ENCODE data around the gene AGAP5.

AGAP5 gene

DNA sequence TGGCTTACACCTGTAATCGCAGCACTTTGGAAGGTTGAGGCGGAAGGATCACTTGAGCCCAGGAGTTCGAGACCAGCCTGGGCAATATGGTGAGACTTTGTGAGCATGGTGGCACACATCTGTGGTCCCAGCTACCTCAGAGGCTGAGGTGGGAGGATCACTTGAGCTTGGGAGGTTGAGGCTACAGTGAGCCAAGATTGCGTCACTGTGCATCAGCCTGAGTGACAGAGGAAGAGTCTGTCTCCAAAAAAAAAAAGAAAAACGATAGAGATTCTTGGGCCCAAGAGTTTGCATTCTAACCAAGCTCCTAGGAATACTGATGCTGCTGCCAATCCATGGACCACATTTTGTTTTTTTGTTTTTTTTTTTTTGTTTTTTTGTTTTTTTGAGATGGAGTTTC is 68.7 kb downstream of the AGAP5 start:
- DNase-seq, result no peak

DNA sequence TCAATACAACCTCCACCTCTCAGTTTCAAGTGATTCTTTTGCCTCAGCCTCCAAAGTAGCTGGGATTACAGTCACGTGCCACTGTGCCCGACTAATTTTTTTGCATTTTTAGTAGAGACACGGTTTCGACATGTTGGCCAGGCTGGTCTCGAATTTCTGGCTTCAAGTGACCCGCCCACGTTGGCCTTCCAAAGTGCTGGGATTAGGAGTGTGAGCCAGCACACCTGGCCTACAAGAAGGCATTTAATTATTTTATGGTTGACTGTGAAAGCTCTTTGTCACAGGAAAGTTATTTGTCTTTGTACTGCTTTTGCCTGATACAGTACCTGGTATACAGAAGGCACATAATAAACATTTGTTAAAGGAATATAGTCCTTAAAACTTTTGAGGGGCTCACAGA is 69.5 kb downstream of the AGAP5 start:
- DNase-seq, result no peak

DNA sequence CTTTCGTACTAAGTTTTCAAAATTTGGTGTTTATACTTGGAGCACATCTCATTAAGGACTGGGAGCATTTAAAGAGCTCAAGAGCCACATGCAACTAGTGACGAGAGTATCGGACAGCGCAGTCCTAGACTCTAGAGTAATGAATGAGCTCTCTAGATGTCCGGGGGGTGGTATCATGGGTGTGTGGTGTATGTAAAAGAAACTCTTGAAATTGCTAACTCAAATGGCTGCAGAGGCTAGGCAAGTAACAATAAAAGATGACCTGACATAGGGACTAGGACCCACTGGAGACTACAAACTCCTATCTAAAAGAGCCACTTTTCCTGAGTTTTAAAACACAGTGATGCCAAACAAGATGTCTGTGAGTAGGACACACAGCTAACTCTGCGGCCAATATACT is 70.6 kb downstream of the AGAP5 start:
- no peak for DNase-seq

GRCh38 chr10:73625884-73626752 is 71.8 kb downstream of the AGAP5 start:
- peak; percentile 17 to 93 (median 78) for DNase-seq

GRCh38 chr10:73625004-73625883 is 72.7 kb downstream of the AGAP5 start:
- peak in 23 of 51 donors; percentile 16 to 82 (median 44) for DNase-seq

Measured in hypothalamus (tissue), 51 donors.